ENCODE results near the gene HOXD1. TPM values are rescaled to one million over a fixed set of nuclear protein-coding genes. Genes with fewer than 3 reads are reported as not detected.
A peak's percentile ranks its signal among the peaks of the same experiment; 100 is the strongest.

The HOXD1 gene
- total RNA-seq, 2 donors from 2014 or later, result 2.3 to 6.1 TPM

- WGBS, result 44% methylated on average over 4 of the region's 4 CpGs
- Histone ChIP-seq H3K27me3 (replicated peaks; ENCODE audit: insufficient read depth) (no peaks in the 10 kb centered on the region), H3K9me3 (no peaks in the 10 kb centered on the region), H3K36me3 (no peaks in the 10 kb centered on the region), H3K4me3 (no peak overlapping the region), H3K27ac (no peak overlapping the region), H3K4me1 (replicated peaks) (no peaks in the 10 kb centered on the region)
- DNase-seq (ENCODE audit: low spot score), result no peak
- no peak for TF ChIP-seq POLR2AphosphoS5 (IDR thresholded peaks at IDR 0.05)
- TF ChIP-seq, protein P1, sequence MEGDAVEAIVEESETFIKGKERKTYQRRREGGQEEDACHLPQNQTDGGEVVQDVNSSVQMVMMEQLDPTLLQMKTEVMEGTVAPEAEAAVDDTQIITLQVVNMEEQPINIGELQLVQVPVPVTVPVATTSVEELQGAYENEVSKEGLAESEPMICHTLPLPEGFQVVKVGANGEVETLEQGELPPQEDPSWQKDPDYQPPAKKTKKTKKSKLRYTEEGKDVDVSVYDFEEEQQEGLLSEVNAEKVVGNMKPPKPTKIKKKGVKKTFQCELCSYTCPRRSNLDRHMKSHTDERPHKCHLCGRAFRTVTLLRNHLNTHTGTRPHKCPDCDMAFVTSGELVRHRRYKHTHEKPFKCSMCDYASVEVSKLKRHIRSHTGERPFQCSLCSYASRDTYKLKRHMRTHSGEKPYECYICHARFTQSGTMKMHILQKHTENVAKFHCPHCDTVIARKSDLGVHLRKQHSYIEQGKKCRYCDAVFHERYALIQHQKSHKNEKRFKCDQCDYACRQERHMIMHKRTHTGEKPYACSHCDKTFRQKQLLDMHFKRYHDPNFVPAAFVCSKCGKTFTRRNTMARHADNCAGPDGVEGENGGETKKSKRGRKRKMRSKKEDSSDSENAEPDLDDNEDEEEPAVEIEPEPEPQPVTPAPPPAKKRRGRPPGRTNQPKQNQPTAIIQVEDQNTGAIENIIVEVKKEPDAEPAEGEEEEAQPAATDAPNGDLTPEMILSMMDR (IDR thresholded peaks at IDR 0.05), result no peak
- intact Hi-C loops (cut with DNase I), result no loop called here
Measured at GRCh38 chr2:176237456-176237855, 49.0 kb downstream of the HOXD1 start.

DNA sequence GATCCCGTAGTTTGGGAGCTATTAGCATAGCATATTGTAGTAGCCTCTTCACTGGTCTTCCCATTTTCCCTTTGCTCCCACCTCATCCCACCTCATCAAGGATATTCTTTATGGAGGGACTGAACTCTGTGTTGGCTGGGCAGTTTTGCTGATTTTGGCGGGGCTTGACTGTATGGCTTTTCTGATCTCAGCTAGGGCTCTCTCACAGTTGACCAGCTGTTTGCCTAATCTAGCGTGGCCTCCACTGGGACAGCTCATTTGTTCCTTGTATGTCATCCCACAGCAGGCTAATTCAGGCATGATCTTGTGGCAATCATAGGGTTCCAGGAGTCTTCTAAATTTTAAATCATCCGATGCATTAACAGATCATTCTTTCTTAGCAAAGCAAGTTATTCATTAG, 50.6 kb downstream of the HOXD1 start:
- WGBS, result 85% methylated on average over 4 of the region's 4 CpGs
- H3K4me3 ChIP-seq, result no peak overlapping the region
- no peaks in the 10 kb centered on the region for H3K4me1 ChIP-seq (replicated peaks)
- TF ChIP-seq POLR2AphosphoS5 (IDR thresholded peaks at IDR 0.05) (no peak), POLR2A (IDR thresholded peaks at IDR 0.05) (no peak)
- TF ChIP-seq, protein P1 (IDR thresholded peaks at IDR 0.05), result no peak
- no peak overlapping the region for H3K27ac ChIP-seq
- no peaks in the 10 kb centered on the region for H3K27me3 ChIP-seq (replicated peaks; ENCODE audit: insufficient read depth)
- intact Hi-C loops (cut with DNase I), result no loop called here
- DNase-seq (ENCODE audit: low spot score), result no peak
- H3K36me3 ChIP-seq, result no peaks in the 10 kb centered on the region
- no peaks in the 10 kb centered on the region for H3K9me3 ChIP-seq

GRCh38 chr2:176240301-176240700, 51.8 kb downstream of the HOXD1 start:
- 34% methylated on average over 1 of the region's 1 CpG for WGBS
- DNase-seq (ENCODE audit: low spot score), result no peak

More at GRCh38 chr2:176240301-176240700, 51.8 kb downstream of the HOXD1 start:
- no peaks in the 10 kb centered on the region for H3K27me3 ChIP-seq (replicated peaks; ENCODE audit: insufficient read depth)
- no peaks in the 10 kb centered on the region for H3K4me1 ChIP-seq (replicated peaks)
- TF ChIP-seq POLR2A (IDR thresholded peaks at IDR 0.05), result no peak
- no peak for TF ChIP-seq POLR2AphosphoS5 (IDR thresholded peaks at IDR 0.05)
- TF ChIP-seq, protein P1 (IDR thresholded peaks at IDR 0.05), result no peak
- H3K36me3 ChIP-seq, result no peaks in the 10 kb centered on the region
- intact Hi-C loops (cut with DNase I), result no loop called here
- H3K4me3 ChIP-seq, result no peak overlapping the region
- H3K9me3 ChIP-seq, result no peaks in the 10 kb centered on the region
- no peak overlapping the region for H3K27ac ChIP-seq

MicroRNA genes within 50 kb of the gene (microRNA counts, 767-probe panel; counts per million panel counts)
- 2,180 to 2,682 counts per million in 2 donors for microRNA hsa-miR-10b-5p

Small RNA genes within 50 kb of the gene (microRNA-seq; reads per million reads assigned to microRNA genes)
- gene MIR10B, result 2,017 reads per million, percentile 91 among the genes with 10 or more reads in this experiment

Small RNA genes within 50 kb of the gene (small RNA-seq; reads per million reads assigned to genes)
- gene MIR10B, result 236,903 to 346,403 reads per million in 2 donors

Other genes with a start within 250 kb of the HOXD1 start
- 10 to 100 TPM; 19.7 to 21.9 TPM for gene LNPK, start 186.4 kb upstream of the HOXD1 start, total RNA-seq
- gene EVX2, start 104.7 kb upstream of the HOXD1 start, total RNA-seq, result 1 to 10 TPM; 1.2 to 1.6 TPM
- gene HOXD13, start 95.9 kb upstream of the HOXD1 start, total RNA-seq, result 10 to 100 TPM; 10.6 to 11.8 TPM
- gene HOXD12, start 88.9 kb upstream of the HOXD1 start, total RNA-seq, result under 1 TPM in 1 of 2 donors, not detected in 1; 0.36 TPM
- gene HOXD11, start 81.4 kb upstream of the HOXD1 start, total RNA-seq, result 10 to 100 TPM in 1 of 2 donors, 1 to 10 TPM in 1; 8.0 to 14.9 TPM
- 10 to 100 TPM; 10.4 to 32.5 TPM for gene HOXD10, start 71.9 kb upstream of the HOXD1 start, total RNA-seq
- gene HOXD9, start 65.9 kb upstream of the HOXD1 start, total RNA-seq, result 10 to 100 TPM in 1 of 2 donors, 1 to 10 TPM in 1; 5.9 to 29.1 TPM
- 10 to 100 TPM; 10.4 to 30.8 TPM for gene HOXD8, start 59.0 kb upstream of the HOXD1 start, total RNA-seq
- gene HOXD4, start 37.1 kb upstream of the HOXD1 start, total RNA-seq, result 1 to 10 TPM; 1.2 to 6.7 TPM
- gene HOXD3, start 31.4 kb upstream of the HOXD1 start, total RNA-seq, result 1 to 10 TPM; 2.2 to 5.3 TPM
- gene MTX2, start 80.8 kb downstream of the HOXD1 start, total RNA-seq, result 10 to 100 TPM; 33.3 to 47.6 TPM

Data from prostate gland (tissue), 2 donors.